Nephron progenitor cell (in vitro differentiated cells): ENCODE results near the gene CSTA.
"Not testable (repeated sequence)": the region's sequence is repeated elsewhere in the genome, so short reads cannot be mapped to it uniquely, and the experiment has no call there.

ENCODE experiments used
- DNase-seq: peaks from one replicate; pipeline ENCODE4 v3.0.0; 2021
- H3K27ac Mint-ChIP-seq: 2 replicates; pipeline ENCODE4 v1.8.0; 2021; ENCODE audit warnings: mild to moderate bottlenecking, moderate library complexity, mixed read lengths
- H3K27me3 Mint-ChIP-seq: 2 replicates; pipeline ENCODE4 v1.8.0; 2021; ENCODE audit warnings: mild to moderate bottlenecking, low read depth, mixed read lengths; ENCODE audit not compliant: poor library complexity
- H3K36me3 Mint-ChIP-seq: 2 replicates; pipeline ENCODE4 v1.8.0; 2021; ENCODE audit warnings: low read depth, mixed read lengths
- H3K4me1 Mint-ChIP-seq: 2 replicates; pipeline ENCODE4 v1.8.0; 2021; ENCODE audit warnings: mixed read lengths
- H3K4me3 Mint-ChIP-seq: 2 replicates; pipeline ENCODE4 v1.8.0; 2021; ENCODE audit warnings: mild to moderate bottlenecking, moderate library complexity, mixed read lengths
- H3K9me3 Mint-ChIP-seq: 2 replicates; pipeline ENCODE4 v1.8.0; 2021; ENCODE audit warnings: mild to moderate bottlenecking, moderate library complexity, mixed read lengths
- CTCF ChIP-seq: fragments of 200-600 bp; sonication (generic); IDR thresholded peaks from 2 replicates; pipeline ENCODE4 v1.5.0; 2021; ENCODE audit warnings: antibody characterized with exemption

The CSTA gene

GRCh38 chr3:122356402-122356801 is 31.4 kb downstream of the CSTA start:
- H3K27ac Mint-ChIP-seq, result no peak overlapping the region
- TF ChIP-seq CTCF, result no peak
- no peaks in the 10 kb centered on the region for H3K4me1 Mint-ChIP-seq
- H3K36me3 Mint-ChIP-seq, result peaks cover 23% of the 10 kb centered on the region
- no peaks in the 10 kb centered on the region for H3K27me3 Mint-ChIP-seq
- no peak overlapping the region for H3K4me3 Mint-ChIP-seq
- peak; percentile 16 for DNase-seq
- no peaks in the 10 kb centered on the region for H3K9me3 Mint-ChIP-seq

- Mint-ChIP-seq H3K27me3 (no peaks in the 10 kb centered on the region), H3K4me1 (no peaks in the 10 kb centered on the region), H3K27ac (no peak overlapping the region), H3K36me3 (peaks cover 33% of the 10 kb centered on the region), H3K9me3 (no peaks in the 10 kb centered on the region), H3K4me3 (no peak overlapping the region)
- DNase-seq, result no peak
- TF ChIP-seq CTCF, result no peak
Observed at GRCh38 chr3:122357828-122358702, 33.0 kb downstream of the CSTA start.

- Mint-ChIP-seq H3K27ac (peak overlapping the region; percentile 13), H3K27me3 (no peaks in the 10 kb centered on the region), H3K4me1 (no peaks in the 10 kb centered on the region), H3K9me3 (no peaks in the 10 kb centered on the region), H3K4me3 (no peak overlapping the region), H3K36me3 (peaks cover 39% of the 10 kb centered on the region)
- TF ChIP-seq CTCF, result no peak
- DNase-seq, result no peak
Observed at GRCh38 chr3:122358703-122359032, 33.6 kb downstream of the CSTA start.

GRCh38 chr3:122362026-122362425 is 37.0 kb downstream of the CSTA start:
- Mint-ChIP-seq H3K36me3 (peaks cover 59% of the 10 kb centered on the region), H3K4me3 (no peak overlapping the region), H3K9me3 (no peaks in the 10 kb centered on the region), H3K4me1 (no peaks in the 10 kb centered on the region), H3K27ac (no peak overlapping the region), H3K27me3 (no peaks in the 10 kb centered on the region)
- no peak for TF ChIP-seq CTCF
- no peak for DNase-seq

- no peaks in the 10 kb centered on the region for H3K9me3 Mint-ChIP-seq
- no peak overlapping the region for H3K27ac Mint-ChIP-seq
- no peak for TF ChIP-seq CTCF
- no peak overlapping the region for H3K4me3 Mint-ChIP-seq
- H3K27me3 Mint-ChIP-seq, result no peaks in the 10 kb centered on the region
- no peaks in the 10 kb centered on the region for H3K4me1 Mint-ChIP-seq
- H3K36me3 Mint-ChIP-seq, result peaks cover 62% of the 10 kb centered on the region
- DNase-seq, result no peak
Observed at GRCh38 chr3:122364490-122364889, 39.4 kb downstream of the CSTA start.

GRCh38 chr3:122365073-122365472 is 40.0 kb downstream of the CSTA start:
- H3K4me1 Mint-ChIP-seq, result no peaks in the 10 kb centered on the region
- TF ChIP-seq CTCF, result no peak
- H3K4me3 Mint-ChIP-seq, result no peak overlapping the region
- H3K36me3 Mint-ChIP-seq, result peaks cover 63% of the 10 kb centered on the region
- no peak for DNase-seq
- no peaks in the 10 kb centered on the region for H3K27me3 Mint-ChIP-seq
- no peaks in the 10 kb centered on the region for H3K9me3 Mint-ChIP-seq
- no peak overlapping the region for H3K27ac Mint-ChIP-seq

GRCh38 chr3:122365582-122366378 is 40.7 kb downstream of the CSTA start:
- H3K9me3 Mint-ChIP-seq, DNase-seq, H3K4me3 Mint-ChIP-seq, H3K27ac Mint-ChIP-seq, H3K27me3 Mint-ChIP-seq, H3K4me1 Mint-ChIP-seq: not testable (repeated sequence)
- H3K36me3 Mint-ChIP-seq, result peaks cover 59% of the 10 kb centered on the region
